Measurements from ENCODE around the gene GCNT1.
"Not testable (repeated sequence)": the region's sequence is repeated elsewhere in the genome, so short reads cannot be mapped to it uniquely, and the experiment has no call there.

Gene GCNT1

GRCh38 chr9:76443887-76444286 lies 15.1 kb upstream of the GCNT1 start:
- DNase-seq (ENCODE audit: low spot score) = no peak

DNA sequence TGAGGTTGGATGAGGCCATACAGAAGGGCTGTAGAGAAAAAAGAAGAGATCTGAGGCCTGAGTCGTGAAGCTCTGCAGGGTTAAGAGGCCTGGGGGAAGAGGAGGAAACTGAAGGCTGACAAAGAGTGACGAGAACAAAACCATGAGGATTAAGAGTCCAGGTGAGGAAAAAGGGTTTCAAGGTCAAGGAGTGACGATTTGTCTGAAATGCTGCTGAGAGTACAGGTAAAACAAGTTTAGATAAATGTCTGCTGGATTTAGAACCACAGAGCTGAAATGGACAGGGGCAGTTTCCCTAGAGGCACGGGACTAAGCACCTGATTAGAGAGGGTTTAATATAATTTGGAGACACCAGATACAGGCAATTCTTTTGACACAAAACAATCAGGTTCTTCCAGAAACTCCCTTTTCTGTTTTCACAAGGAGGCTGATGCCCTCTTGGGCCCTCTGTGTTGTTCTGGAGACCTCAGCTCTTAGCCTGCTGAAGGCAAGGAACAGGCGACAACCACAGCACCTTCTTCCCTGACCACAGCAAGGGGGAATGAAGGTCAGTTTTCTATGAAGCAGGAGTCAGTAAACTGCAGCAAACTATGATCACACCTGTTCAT lies 14.6 kb upstream of the GCNT1 start:
- DNase-seq (ENCODE audit: low spot score) = no peak

DNA sequence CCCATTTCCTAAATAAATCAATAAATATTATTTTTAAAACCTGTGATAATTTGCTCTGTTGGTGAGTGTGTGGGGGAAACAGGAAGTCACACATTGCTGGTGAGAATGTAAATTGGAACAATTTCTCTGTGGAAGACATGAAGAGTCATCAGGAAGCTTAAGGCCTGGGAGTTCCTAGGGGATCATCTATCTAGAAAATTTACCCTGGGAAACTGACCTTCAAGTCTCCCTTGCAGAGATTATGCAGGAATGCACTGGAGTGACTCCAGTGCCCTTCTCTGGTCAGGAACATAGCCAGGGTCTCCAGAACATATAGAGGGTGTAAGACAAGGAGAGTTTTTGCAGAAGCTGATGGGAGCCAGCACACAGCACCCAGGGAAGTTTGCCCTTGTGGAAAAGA lies 13.0 kb upstream of the GCNT1 start:
- no peak for DNase-seq (ENCODE audit: low spot score)

DNA sequence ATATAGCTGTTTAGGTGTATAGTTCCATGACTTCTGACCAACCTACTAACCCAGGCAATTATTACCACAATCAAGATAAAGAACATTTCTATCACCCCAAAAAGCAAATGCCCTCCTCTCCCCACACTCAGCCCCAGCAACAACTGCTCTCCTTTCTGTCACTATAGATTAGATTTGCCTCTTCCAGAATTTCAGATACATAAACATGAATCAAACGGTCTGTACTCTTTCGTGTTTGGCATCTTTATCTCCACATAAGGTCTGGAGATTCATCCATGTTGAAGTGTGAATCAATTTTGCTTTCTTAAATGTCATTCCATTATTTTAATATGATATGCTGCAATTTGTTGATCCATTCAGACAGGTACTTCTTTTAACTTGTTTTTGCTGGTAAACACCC lies 10.5 kb upstream of the GCNT1 start:
- no peak for DNase-seq (ENCODE audit: low spot score)

DNA sequence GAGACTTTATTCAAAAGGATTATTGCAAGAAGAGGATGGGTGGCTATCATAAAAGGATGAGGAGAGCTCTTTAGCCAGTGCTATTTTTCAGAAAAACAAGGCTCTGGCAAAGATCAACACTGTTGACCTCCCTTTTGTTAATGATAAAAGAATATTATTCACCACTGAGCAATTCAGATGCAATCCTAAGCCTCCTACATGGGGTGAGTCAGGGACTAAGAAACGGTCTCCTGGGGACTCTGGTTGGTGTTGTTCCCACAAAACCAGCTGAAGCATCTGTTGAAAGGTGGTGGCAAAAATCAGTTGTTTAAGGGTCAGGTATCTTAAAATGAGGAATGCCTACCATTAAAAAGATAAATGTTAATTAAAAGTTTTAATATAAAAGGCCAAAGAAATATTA lies 7.7 kb upstream of the GCNT1 start:
- no peak for DNase-seq (ENCODE audit: low spot score)

GRCh38 chr9:76452839-76453238 lies 6.1 kb upstream of the GCNT1 start:
- DNase-seq (ENCODE audit: low spot score) = no peak

DNA sequence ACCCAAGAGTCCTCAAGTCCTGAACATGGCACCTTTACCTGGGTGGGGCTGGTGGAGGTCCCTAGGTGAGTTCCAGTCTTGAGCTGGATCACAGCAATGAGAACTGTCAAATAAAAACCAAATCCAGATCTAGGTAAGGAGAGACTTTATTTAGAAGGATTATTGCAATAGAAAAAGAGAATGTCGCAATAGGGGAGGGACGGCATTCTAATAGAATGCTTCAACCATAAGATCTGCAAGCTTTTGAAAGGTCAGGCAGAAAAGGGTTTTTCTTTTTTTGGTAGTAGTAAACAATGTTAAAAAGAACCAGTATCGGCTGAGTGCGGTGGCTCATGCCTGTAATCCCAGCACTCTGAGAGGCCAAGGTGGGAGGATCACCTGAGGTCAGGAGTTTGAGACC lies 5.2 kb upstream of the GCNT1 start:
- DNase-seq (ENCODE audit: low spot score) = no peak

DNA sequence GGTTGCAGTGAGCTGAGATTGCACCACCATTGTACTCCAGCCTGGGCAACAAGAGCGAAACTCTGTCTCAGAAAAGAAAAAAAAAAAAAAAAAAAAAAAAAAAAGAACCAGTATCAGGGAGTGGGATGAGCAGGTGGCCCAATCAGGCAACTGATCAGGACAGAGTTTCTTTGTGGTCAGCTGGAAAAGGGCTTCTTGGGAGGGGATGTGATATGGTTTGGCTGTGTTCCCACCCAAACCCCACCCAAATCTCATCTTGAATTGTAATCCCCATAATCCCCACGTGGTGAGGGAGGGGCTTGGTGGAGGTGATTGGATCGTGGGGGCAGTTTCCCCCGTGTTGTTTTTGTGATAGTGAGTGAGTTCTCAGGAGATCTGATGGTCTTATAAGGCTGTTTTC lies 4.7 kb upstream of the GCNT1 start:
- no peak for DNase-seq (ENCODE audit: low spot score)

DNA sequence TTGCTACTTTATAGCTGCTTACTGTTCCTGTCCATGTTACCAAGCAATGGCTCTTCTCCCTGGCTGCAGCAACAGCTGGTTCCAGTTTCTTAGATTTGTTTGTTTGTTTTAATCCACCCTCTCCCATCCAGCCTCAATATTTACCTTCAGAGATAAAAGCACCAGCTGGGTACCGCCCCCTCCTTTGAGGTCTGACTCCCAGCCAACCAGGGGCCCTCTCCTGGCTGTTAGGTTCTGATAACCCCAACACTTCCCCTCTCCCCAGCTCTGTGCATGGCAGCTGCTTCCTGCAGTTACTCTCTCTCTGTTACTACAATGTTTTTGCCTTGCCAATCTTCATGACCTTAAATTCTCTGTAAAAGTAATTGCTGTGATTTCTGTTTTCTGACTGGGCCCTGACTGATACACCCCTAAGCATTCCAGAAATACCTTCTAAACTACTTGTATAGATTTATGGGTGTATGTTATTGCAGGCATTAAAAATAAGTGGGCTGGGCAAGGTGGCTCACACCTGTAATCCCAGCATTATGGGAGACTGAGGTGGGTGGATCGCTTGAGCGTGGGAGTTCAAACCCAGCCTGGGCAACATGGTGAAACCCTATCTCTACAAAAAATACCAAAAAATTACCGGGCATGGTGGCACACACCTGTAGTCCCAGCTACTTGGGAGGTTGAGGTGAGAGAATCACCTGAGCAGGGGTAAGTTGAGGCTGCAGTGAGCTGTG lies 2.6 kb upstream of the GCNT1 start:
- no peak for DNase-seq (ENCODE audit: low spot score)

DNA sequence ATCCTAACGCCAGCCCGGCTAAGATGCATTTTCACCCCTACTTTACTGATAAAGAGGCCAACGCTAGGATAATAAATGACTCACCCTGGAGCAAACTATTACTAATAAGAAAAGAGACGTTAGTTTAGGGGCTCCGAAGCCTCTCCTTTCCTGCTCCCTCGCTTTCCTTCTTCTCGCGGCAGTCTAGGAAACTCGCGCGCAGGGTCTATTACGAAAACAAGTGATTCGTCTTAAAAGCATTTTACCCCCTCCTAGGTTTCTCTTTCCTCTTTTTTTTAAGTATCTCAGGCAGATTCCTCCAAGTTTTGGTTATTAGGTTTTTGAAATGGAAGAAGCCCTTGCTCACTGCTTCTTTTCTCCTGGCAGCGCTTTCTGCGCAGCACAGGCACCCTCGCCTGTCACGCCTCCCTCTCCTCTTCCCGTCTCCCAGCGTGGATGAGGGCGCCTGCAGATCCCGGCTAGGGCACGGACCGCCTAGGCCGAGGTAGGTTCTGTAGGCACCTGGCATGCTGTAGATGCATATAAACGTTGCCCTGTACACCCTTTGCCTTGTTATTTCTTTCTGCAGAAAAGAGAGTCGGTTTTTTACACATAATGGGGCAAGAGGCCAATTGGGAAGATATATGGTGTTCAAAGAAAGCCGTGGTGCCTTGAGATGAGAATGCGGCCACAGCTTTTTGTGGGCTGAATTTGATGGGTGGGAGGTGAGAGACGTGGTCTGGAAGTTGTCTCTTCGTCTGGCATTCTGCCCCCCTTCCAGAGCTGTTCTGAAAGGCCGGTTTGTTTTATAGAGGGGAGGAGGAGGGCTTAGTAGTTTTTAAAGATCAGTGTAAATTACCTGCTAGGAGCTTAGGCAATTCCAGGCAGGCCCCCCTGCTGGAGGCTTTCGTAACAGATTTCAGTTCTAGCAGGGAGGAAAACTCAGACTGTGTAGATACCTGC lies 983 bp downstream of the GCNT1 start:
- no peak for DNase-seq (ENCODE audit: low spot score)

DNA sequence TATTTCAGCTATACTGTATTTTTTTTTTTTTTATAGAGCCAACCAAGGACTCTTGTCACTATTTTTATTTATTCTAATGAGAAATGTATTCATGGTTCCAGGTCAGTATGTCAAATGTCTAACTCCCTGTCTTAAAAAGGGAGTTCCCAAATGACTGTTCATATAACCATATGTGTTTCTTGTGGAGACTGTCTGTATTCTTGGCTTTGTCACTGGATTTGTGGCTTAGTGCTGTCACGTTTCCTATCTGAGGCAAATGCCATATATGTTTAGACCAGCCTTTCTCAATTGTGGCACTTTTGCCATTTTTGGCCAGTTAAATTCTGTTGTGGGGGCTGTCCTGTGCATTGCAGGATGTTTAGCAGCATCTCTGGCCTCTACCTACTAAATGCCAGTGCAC lies 3.1 kb downstream of the GCNT1 start:
- no peak for DNase-seq (ENCODE audit: low spot score)

DNA sequence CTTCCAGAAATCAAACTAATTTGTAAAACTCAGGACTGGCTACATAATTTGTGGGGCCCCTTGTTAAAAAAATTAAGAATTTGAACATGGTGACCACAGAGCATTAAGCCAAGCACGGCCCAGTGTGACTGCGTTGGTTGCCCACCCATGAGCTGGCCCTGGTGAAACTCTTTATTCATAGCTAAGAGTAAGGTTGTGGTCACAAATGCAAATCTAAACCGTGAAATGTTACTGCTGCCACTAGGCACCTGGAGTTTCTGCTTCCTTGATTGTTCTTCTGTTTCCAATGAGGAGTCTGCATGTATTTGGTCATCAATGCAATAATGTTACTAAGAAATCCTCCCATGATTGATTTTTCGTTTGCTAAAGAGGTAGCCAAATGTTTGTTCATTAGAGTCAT lies 4.2 kb downstream of the GCNT1 start:
- DNase-seq (ENCODE audit: low spot score) = no peak

- no peak for DNase-seq (ENCODE audit: low spot score)
These were observed 5.7 kb downstream of the GCNT1 start for GRCh38 chr9:76464706-76465105.

DNA sequence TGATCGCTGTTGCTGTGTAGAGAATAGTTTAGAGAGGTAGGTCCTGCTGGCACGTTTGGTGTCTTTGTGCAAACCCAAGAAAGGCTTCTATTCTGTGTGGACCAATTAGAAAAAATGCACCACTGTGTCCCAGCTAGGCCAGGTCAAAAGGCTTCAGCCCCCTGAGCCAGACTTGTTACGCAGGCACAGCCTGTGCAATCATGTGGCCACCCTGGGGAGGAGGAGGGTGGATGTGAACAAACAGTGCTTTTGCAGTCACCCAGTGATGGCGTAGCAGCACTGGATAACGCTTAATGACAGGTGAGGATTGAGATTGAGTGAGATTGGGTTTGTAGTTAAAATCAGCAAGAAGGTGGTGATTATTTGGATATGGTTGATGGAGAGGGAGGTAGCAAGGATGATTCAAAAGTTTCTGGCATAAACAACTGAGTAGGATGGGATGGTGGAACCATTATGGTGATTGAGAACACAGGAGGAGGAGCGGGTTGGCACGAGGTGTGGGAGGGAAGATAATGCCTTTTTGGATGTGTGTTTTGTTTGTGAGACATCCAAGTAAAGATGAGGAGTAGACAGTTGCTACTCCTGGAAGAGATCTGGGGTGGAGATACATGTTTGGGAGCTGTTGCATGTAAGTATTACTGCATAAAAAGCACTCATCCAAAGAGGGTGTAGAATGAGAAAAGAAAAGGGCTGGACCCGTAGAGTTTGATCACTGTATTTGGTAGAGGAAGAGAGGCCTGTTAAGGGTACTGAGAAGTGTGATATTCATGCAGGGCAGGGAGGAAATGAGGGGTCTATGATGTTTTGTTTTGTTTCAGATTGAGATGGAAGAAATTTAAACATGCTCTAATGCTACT lies 6.7 kb downstream of the GCNT1 start:
- no peak for DNase-seq (ENCODE audit: low spot score)

DNA sequence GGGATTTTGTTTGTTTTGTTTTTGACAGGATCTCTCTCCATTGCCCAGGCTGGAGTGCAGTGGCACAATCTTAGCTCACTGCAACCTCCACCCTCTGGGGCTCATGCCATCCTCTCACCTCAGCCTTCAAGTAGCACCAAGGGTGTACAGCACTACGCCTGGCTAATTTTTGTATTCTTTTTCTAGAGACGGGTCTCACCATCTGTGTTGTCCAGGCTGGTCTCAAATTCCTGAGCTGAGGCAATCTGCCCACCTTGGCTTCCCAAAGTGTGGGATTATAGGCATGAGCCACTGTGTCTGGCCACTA lies 7.3 kb downstream of the GCNT1 start:
- no peak for DNase-seq (ENCODE audit: low spot score)

DNA sequence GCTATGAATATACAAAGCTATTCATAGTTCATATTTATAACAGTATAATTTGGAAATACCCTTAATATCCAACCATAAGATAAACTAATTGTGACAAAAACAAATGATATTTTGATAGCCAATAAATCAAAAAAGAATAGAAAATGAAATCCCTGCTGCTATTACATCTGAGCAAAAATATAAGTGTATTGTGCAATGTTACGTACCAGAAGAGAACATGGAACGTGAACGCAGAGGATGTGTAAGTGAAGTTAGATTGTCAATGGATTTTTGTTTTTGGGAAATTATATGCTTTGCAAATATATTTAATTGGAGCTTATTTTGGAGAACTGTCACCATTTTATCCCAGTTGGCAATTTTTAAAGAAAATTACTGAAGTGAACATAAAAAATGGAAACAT lies 15.4 kb downstream of the GCNT1 start:
- DNase-seq (ENCODE audit: low spot score) = no peak

DNA sequence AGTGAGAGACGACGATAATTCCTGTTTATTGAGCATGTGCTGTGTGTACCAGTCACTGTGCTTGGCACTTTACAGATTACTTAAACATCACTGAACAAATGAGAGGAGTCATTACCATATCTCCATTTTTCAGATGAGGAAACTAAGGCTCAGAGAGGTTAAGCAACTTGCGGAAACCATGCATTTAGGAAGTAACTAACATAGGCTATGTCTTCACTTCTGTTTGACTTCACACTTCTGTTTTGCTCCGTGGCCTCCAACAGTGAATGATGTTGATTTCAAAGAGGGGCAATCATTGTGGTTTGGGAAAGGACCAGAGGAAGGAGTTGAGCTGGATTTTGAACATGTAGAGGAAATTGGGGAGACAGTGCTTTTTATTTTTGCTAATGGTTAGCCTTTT lies 16.7 kb downstream of the GCNT1 start:
- DNase-seq (ENCODE audit: low spot score) = no peak

DNA sequence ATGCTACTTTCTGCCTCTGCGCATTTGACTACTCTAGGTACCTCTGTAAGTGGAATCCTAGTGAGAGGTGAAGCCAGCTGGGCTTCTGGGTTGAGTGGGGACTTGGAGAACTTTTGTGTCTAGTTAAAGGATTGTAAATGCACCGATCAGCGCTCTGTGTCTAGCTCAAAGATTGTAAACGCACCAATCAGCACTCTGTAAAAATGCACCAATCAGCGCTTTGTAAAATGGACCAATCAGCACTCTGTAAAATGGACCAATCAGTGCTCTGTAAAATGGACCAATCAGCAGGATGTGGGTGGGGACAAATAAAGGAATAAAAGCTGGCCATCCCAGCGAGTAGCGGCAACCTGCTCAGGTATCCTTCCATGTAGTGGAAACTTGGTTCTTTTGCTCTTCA lies 18.8 kb downstream of the GCNT1 start:
- DNase-seq (ENCODE audit: low spot score) = not testable (repeated sequence)

DNA sequence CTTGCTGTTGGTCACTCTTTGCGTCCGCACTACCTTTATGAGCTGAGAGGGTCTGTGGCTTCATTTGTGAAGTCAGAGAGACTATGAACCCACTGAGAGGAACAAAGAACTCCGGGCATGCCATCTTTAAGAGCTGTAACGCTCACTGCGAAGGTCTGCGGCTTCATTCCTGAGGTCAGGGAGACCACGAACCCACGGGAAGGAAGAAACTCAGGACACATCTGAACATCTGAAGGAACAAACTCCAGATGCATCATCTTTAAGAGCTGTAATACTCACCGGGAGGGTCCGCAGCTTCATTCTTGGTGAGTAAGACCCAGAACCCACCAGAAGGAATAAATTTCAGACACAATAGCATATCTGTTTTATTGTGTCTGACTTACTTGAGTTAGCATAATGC lies 19.2 kb downstream of the GCNT1 start:
- no peak for DNase-seq (ENCODE audit: low spot score)

DNA sequence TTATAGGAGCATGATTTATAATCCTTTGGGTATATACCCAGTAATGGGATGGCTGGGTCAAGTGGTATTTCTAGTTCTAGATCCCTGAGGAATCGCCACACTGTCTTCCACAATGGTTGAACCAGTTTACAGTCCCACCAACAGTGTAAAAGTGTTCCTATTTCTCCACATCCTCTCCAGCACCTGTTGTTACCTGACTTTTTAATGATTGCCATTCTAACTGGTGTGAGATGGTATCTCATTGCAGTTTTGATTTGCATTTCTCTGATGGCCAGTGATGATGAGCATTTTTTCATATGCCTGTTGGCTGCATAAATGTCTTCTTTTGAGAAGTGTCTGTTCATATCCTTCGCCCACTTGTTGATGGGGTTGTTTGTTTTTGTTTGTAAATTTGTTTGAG lies 20.4 kb downstream of the GCNT1 start:
- DNase-seq (ENCODE audit: low spot score) = not testable (repeated sequence)

GRCh38 chr9:76486151-76486550 lies 27.2 kb downstream of the GCNT1 start:
- no peak for DNase-seq (ENCODE audit: low spot score)

- DNase-seq (ENCODE audit: low spot score) = no peak
These were observed 31.4 kb downstream of the GCNT1 start for GRCh38 chr9:76490249-76490990.

Data from left forelimb (tissue), 1 donor.